Transverse colon (tissue), 4 donors: ENCODE results near the gene CRISP2. TPM values are rescaled to one million over a fixed set of nuclear protein-coding genes. Genes with fewer than 3 reads are reported as not detected.

Experiments
- DNase-seq: peaks from one replicate; pipeline ENCODE4 v3.0.0-alpha.2; 2019
- H3K27ac ChIP-seq, 4 donors: fragments of 200-600 bp; sonication (generic); 2 replicates each; pipeline ENCODE4 v1.5.1; 2016 to 2018; ENCODE audit warnings: inconsistent platforms in 4 of 4
- H3K27me3 ChIP-seq: fragments of 200-600 bp; sonication (generic); 2 replicates; pipeline ENCODE4 v1.5.1; 2017; ENCODE audit warnings: inconsistent platforms
- H3K36me3 ChIP-seq, 4 donors: fragments of 200-600 bp; sonication (generic); 2 replicates each; pipeline ENCODE4 v1.5.1; 2017 to 2019; ENCODE audit warnings: inconsistent platforms in 4 of 4
- H3K4me1 ChIP-seq, 4 donors: fragments of 200-600 bp; sonication (generic); 2 replicates each; pipeline ENCODE4 v1.5.1; 2017 to 2020; ENCODE audit warnings: inconsistent platforms in 4 of 4
- H3K4me3 ChIP-seq, 4 donors: fragments of 200-600 bp; sonication (generic); 1 replicate in 1 of 4; 2 replicates in 3 of 4; pipeline versions ENCODE4 v1.5.1 to v1.6.1; 2017 to 2019; ENCODE audit warnings: inconsistent platforms in 4 of 4
- H3K9me3 ChIP-seq, 2 donors: fragments of 200-600 bp; sonication (generic); 2 replicates each; pipeline ENCODE4 v1.5.1; 2017 to 2019; ENCODE audit warnings: inconsistent platforms in 2 of 2
- EP300 ChIP-seq: sonication (generic); formaldehyde crosslinking; IDR thresholded peaks from one replicate; pipeline ENCODE4 v1.6.1; 2017; ENCODE audit warnings: antibody characterized with exemption, low read depth
- POLR2A ChIP-seq: fragments of 450-650 bp; IDR thresholded peaks from one replicate; pipeline ENCODE4 v1.6.1; 2016; ENCODE audit warnings: antibody characterized with exemption, mild to moderate bottlenecking, moderate library complexity
- POLR2AphosphoS5 ChIP-seq, 3 donors: sonication (generic); formaldehyde crosslinking; IDR thresholded peaks; one replicate each; pipeline ENCODE4 v1.6.1; 2016; ENCODE audit warnings: antibody characterized with exemption in 3 of 3
- WGBS, 2 donors: methylation state at CpG; one replicate each; pipeline ENCODE4 v1.1.5; 2018; ENCODE audit warnings: low coverage in 1 of 2; 5-methylcytosine and 5-hydroxymethylcytosine counted together
- in situ Hi-C, 4 donors: fragments of 200-750 bp; cut with MboI; loops; one replicate each; pipeline versions ENCODE4 v1.15.0 to v1.15.1; 2017; ENCODE audit warnings: low sequenced_read_pairs in 3 of 4, low pct_ligation_motif_present in 1 of 4, low pct_unique_long_range_greater_than_20kb in 1 of 4
- intact Hi-C: fragments of 100-400 bp; cut with DNase I; formaldehyde crosslinking; loops from one replicate; pipeline ENCODE4 v1.15.1; 2023; ENCODE audit warnings: low total_unique reads
- total RNA-seq, 4 donors: library from RNA; depleted of rRNA; stranded (reverse); fragments of >200 nt; gene quantifications; one replicate each; pipeline ENCODE4 v1.1.0, GENCODE V29; 2016
- TF ChIP-seq, protein P1 (sequence below), 5 experiments: fragments of 200-600 bp in 3 of 5; fragments of 450-650 bp in 2 of 5; sonication (generic) in 3 of 5; IDR thresholded peaks; 1 replicate in 2 of 5; 2 replicates in 3 of 5; pipeline ENCODE4 v1.5.1; 2016 to 2017; ENCODE audit warnings: antibody characterized with exemption in 5 of 5, inconsistent platforms in 3 of 5, mild to moderate bottlenecking in 2 of 5, moderate library complexity in 1 of 5

The CRISP2 gene
- total RNA-seq, 4 donors from 2014 or later = not detected

DNA sequence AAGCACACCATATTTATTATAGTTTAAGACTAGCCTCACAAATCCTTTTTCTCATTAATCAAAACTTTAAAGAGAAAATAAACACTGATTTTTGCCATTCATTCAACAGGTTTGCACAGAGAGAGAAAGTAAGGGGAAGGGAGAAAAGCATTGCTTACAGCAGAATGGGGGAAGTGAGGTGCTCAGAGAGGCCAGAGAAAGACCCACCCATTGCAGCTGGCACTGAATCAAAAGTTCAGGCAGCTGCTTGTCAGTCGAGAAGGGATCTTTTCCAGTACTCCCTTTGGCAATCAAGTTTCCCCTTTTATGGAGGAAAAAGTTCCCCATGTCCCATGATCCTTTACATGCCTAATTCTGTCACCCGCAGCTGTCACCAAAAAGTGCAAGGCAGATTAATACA, 8.0 kb upstream of the CRISP2 start:
- no peak overlapping the region for H3K27ac ChIP-seq
- 50 to 58% methylated on average over 2 of the region's 2 CpGs for WGBS, 2 donors
- no peak overlapping the region for H3K4me3 ChIP-seq
- in situ Hi-C loops = no loop called here
- no peaks in the 10 kb centered on the region for H3K4me1 ChIP-seq
- no peaks in the 10 kb centered on the region for H3K27me3 ChIP-seq
- no peaks in the 10 kb centered on the region for H3K9me3 ChIP-seq
- no peaks in the 10 kb centered on the region for H3K36me3 ChIP-seq
- TF ChIP-seq POLR2A (no peak), POLR2AphosphoS5 (IDR thresholded peaks at IDR 0.05) (no peak)
- intact Hi-C loops = no loop called here
- DNase-seq = no peak

DNA sequence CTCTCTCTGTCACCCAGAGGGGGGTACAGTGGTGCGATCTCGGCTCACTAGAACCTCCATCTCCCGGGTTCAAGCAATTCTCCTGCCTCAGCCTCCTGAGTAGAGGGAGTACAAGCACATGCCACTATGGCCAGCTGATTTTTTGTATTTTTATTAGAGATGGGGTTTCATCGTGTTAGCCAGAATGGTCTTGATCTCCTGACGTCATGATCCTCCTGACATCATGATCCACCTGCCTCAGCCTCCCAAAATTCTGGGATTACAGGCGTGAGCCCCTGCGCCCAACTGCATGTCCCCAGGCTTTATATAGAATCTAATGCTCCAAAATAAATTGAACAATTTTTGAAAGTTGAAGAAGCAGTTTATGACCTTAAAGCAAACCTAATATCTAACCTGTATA, 7.0 kb upstream of the CRISP2 start:
- TF ChIP-seq POLR2AphosphoS5 (IDR thresholded peaks at IDR 0.05) (no peak), POLR2A (no peak), EP300 (no peak)
- TF ChIP-seq, protein P1, sequence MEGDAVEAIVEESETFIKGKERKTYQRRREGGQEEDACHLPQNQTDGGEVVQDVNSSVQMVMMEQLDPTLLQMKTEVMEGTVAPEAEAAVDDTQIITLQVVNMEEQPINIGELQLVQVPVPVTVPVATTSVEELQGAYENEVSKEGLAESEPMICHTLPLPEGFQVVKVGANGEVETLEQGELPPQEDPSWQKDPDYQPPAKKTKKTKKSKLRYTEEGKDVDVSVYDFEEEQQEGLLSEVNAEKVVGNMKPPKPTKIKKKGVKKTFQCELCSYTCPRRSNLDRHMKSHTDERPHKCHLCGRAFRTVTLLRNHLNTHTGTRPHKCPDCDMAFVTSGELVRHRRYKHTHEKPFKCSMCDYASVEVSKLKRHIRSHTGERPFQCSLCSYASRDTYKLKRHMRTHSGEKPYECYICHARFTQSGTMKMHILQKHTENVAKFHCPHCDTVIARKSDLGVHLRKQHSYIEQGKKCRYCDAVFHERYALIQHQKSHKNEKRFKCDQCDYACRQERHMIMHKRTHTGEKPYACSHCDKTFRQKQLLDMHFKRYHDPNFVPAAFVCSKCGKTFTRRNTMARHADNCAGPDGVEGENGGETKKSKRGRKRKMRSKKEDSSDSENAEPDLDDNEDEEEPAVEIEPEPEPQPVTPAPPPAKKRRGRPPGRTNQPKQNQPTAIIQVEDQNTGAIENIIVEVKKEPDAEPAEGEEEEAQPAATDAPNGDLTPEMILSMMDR (IDR thresholded peaks at IDR 0.05) = no peak
- Histone ChIP-seq H3K27me3 (no peaks in the 10 kb centered on the region), H3K4me1 (no peaks in the 10 kb centered on the region), H3K27ac (no peak overlapping the region), H3K4me3 (no peak overlapping the region), H3K36me3 (no peaks in the 10 kb centered on the region), H3K9me3 (no peaks in the 10 kb centered on the region)
- no peak for DNase-seq
- intact Hi-C loops (no loop called here), in situ Hi-C loops (no loop called here)
- WGBS, 2 donors = 78 to 86% methylated on average over 4 to 7 of the region's 7 CpGs

DNA sequence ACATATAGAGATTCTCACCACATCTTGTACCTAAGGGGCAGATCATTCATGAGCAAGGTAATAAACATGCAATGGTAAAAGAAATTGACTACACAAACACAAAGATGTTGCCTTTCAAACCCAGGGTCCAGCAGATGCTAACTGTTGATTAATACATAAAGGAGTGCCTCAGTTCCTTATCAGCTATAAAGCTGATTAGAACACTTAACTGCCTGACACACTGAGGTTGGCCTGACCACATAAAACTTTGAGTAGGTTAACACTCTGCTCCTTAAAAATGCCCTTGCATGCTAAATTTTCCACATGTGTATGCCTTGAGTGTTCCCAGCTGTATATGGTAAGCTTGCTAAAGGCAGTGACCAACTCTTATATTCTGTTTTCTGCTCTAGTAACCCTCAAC, 14.9 kb downstream of the CRISP2 start:
- TF ChIP-seq POLR2AphosphoS5 (IDR thresholded peaks at IDR 0.05) = no peak
- TF ChIP-seq POLR2A = no peak
- TF ChIP-seq, protein P1 (IDR thresholded peaks at IDR 0.05) = no peak
- TF ChIP-seq EP300 = no peak
- intact Hi-C loops (no loop called here), in situ Hi-C loops (no loop called here)
- DNase-seq = no peak
- Histone ChIP-seq H3K4me3 (no peak overlapping the region), H3K4me1 (no peaks in the 10 kb centered on the region), H3K27ac (no peak overlapping the region), H3K9me3 (peaks cover 0 to 6% of the 10 kb centered on the region in 2 donors), H3K27me3 (no peaks in the 10 kb centered on the region), H3K36me3 (no peaks in the 10 kb centered on the region)

DNA sequence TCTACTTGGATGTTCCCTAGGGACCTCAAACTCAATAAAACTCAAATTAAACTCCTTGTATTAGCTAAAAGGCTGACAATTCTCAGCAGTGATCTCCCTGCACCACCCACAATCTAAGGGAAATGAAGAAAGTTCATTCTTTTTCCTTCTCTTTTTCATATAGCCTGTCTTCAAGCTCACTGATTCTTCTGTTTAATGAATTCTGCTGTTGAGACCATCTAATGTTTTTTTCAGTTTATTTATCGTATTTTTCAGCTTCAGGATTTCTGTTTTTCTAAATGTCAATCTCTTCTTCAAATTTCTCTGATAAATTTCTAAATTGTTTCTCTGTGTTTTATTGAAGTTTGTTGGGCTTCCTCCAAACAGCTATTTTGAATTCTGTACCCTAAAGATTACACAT, 19.8 kb downstream of the CRISP2 start:
- no peaks in the 10 kb centered on the region for H3K36me3 ChIP-seq
- H3K4me3 ChIP-seq = no peak overlapping the region
- H3K27ac ChIP-seq = no peak overlapping the region
- intact Hi-C loops (loop anchor here (5.0 kb wide), 1 partner anchor 781 kb away; no protein-coding TSS in a partner anchor), in situ Hi-C loops (no loop called here)
- DNase-seq = no peak
- H3K27me3 ChIP-seq = no peaks in the 10 kb centered on the region
- TF ChIP-seq, protein P1 (IDR thresholded peaks at IDR 0.05) = no peak
- TF ChIP-seq POLR2AphosphoS5 (IDR thresholded peaks at IDR 0.05) = no peak
- TF ChIP-seq EP300 = no peak
- TF ChIP-seq POLR2A = no peak
- H3K4me1 ChIP-seq = no peaks in the 10 kb centered on the region
- peaks cover 0 to 6% of the 10 kb centered on the region in 2 donors for H3K9me3 ChIP-seq
- 64 to 80% methylated on average over 1 of the region's 1 CpG for WGBS, 2 donors

DNA sequence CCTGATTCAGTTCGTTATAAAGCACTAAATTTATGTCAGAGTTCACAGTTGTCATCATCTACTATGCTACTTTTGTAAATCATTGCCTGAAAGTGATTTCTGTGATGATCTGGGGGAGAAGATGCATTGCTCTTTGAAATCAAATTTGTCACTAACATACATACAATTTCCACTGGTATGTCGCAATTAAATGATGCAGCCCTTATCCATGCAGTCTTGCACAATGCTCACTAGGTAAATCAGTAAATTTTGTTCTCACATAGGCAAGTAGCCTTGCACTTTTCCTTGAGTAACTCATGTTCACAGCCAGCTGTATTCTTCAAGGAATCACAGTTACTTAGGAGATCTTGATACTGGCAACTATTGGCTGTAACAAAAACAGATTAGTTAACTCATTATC, 20.8 kb downstream of the CRISP2 start:
- peaks cover 0 to 6% of the 10 kb centered on the region in 2 donors for H3K9me3 ChIP-seq
- no peak for DNase-seq
- 72 to 77% methylated on average over 2 of the region's 2 CpGs for WGBS, 2 donors
- H3K36me3 ChIP-seq = no peaks in the 10 kb centered on the region
- no peaks in the 10 kb centered on the region for H3K27me3 ChIP-seq
- H3K4me1 ChIP-seq = no peaks in the 10 kb centered on the region
- H3K4me3 ChIP-seq = no peak overlapping the region
- TF ChIP-seq POLR2AphosphoS5 (IDR thresholded peaks at IDR 0.05) (no peak), EP300 (no peak)
- TF ChIP-seq, protein P1 (IDR thresholded peaks at IDR 0.05) = no peak
- in situ Hi-C loops (no loop called here), intact Hi-C loops (loop anchor here (5.0 kb wide), 1 partner anchor 780 kb away; no protein-coding TSS in a partner anchor)
- no peak overlapping the region for H3K27ac ChIP-seq
